ENCODE data around the gene UBL7.

Gene UBL7

DNA sequence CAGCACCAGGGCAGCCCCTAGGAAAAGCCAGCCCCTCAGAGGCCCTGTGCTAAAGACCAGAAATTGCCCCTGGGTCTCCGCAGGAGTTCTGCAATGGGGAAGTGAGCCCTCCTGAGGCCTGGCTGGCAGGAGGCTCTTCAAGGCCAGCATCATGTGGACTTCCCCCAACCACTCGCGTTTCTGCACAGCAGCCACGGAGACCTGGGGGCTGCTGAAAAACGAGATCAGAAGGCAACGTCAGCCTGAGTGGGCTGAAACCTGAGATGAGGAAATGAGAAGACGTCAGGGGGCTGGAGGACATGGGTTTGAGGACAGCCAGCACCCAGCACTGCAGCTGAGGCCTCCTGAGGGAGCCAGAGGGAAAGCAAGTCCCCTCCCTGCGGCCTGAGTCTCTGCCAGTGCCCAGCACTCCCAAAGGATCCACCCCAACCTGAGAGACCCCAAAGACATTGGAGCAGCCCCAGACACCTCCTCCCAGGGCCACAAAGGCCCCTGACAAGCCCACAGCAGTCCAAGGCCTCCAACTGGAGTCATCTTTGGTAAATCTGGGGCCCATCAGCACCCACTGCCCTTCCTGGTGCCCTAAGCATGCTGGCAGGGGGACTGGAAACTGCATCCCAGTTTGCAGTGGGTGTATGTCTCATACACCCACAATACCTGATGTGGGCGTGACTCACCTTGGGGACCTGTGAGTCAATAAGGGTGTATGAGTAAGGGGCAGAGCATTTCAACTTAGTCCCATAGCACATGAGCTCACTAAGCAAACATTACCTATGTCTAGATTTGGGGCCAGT is 64.3 kb downstream of the UBL7 start:
- Histone ChIP-seq H3K4me2 (ENCODE audit: low read length) (no peak overlapping the region), H3K4me1 (no peaks in the 10 kb centered on the region), H3K9ac (no peak overlapping the region), H3K27me3 (ENCODE audit: control insufficient read depth, insufficient read depth, low read length) (no peaks in the 10 kb centered on the region), H3K4me3 (ENCODE audit: low read depth, low read length) (no peak overlapping the region), H3K9me3 (ENCODE audit: control insufficient read depth, low read length) (no peaks in the 10 kb centered on the region), H3K27ac (no peak overlapping the region), H2AFZ (no peak overlapping the region), H3K79me2 (no peaks in the 10 kb centered on the region), H3K36me3 (ENCODE audit: control insufficient read depth, insufficient read depth, low read length) (no peaks in the 10 kb centered on the region)
- TF ChIP-seq, protein P1, sequence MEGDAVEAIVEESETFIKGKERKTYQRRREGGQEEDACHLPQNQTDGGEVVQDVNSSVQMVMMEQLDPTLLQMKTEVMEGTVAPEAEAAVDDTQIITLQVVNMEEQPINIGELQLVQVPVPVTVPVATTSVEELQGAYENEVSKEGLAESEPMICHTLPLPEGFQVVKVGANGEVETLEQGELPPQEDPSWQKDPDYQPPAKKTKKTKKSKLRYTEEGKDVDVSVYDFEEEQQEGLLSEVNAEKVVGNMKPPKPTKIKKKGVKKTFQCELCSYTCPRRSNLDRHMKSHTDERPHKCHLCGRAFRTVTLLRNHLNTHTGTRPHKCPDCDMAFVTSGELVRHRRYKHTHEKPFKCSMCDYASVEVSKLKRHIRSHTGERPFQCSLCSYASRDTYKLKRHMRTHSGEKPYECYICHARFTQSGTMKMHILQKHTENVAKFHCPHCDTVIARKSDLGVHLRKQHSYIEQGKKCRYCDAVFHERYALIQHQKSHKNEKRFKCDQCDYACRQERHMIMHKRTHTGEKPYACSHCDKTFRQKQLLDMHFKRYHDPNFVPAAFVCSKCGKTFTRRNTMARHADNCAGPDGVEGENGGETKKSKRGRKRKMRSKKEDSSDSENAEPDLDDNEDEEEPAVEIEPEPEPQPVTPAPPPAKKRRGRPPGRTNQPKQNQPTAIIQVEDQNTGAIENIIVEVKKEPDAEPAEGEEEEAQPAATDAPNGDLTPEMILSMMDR (IDR thresholded peaks at IDR 0.05): no peak

DNA sequence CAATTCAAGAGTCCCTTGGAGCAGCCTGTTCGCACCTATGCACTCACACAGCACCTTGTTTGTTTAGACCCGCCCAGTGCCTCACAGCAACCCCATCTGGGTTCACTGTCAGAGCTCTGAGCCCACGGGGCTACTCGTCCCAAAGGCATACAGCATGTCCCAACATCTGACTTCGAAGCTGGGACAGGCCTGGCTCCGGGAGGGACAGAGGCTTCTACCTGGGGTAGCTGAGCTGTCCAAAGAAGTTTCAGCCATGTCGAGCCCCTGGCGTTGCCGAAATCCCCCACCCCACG is 64.9 kb downstream of the UBL7 start:
- Histone ChIP-seq H3K4me3 (ENCODE audit: low read depth, low read length) (no peak overlapping the region), H3K9me3 (ENCODE audit: control insufficient read depth, low read length) (no peaks in the 10 kb centered on the region), H3K9ac (no peak overlapping the region), H3K27ac (no peak overlapping the region), H2AFZ (no peak overlapping the region), H3K4me2 (ENCODE audit: low read length) (no peak overlapping the region), H3K79me2 (no peaks in the 10 kb centered on the region), H3K4me1 (no peaks in the 10 kb centered on the region), H3K27me3 (ENCODE audit: control insufficient read depth, insufficient read depth, low read length) (no peaks in the 10 kb centered on the region), H3K36me3 (ENCODE audit: control insufficient read depth, insufficient read depth, low read length) (no peaks in the 10 kb centered on the region)
- TF ChIP-seq, protein P1 (IDR thresholded peaks at IDR 0.05): no peak

Data from parathyroid adenoma (tissue), 2 donors.